H1 (cell line): ENCODE results near the gene CTSW. TPM values are rescaled to one million over a fixed set of nuclear protein-coding genes. Genes with fewer than 3 reads are reported as not detected.

ENCODE experiments used
- BRCA1 ChIP-seq: IDR thresholded peaks from 2 replicates; pipeline ENCODE4 v1.6.1; 2012; ENCODE audit warnings: low read depth, low read length, improper control_type of control experiment
- CHD7 ChIP-seq: fragments of 300-600 bp; sonication (generic); IDR thresholded peaks from 2 replicates; pipeline ENCODE4 v1.7.1; 2012; ENCODE audit warnings: low read length, moderate library complexity, mild to moderate bottlenecking, inconsistent platforms; ENCODE audit not compliant: insufficient replicate concordance
- CTCF ChIP-seq, 3 experiments: IDR thresholded peaks; 1 replicate in 2 of 3; 2 replicates in 1 of 3; pipeline versions ENCODE4 v1.5.1 to v1.6.1; 2011; ENCODE audit warnings: low read length in 3 of 3, mild to moderate bottlenecking in 3 of 3, inconsistent platforms in 2 of 3, low read depth in 1 of 3, moderate library complexity in 1 of 3; ENCODE audit not compliant: insufficient read depth in 1 of 3; ENCODE audit errors: control extremely low read depth in 1 of 3
- GABPA ChIP-seq: IDR thresholded peaks from 2 replicates; pipeline ENCODE4 v1.6.1; 2011; ENCODE audit warnings: mild to moderate bottlenecking, low read length, moderate library complexity, borderline replicate concordance; ENCODE audit not compliant: insufficient read depth
- HDAC6 ChIP-seq: IDR thresholded peaks from one replicate; pipeline ENCODE4 v1.7.1; 2012; ENCODE audit warnings: low read depth, mild to moderate bottlenecking, inconsistent platforms, low read length, moderate library complexity
- KDM4A ChIP-seq: IDR thresholded peaks from one replicate; pipeline ENCODE4 v1.7.1; 2012; ENCODE audit warnings: low read depth, mild to moderate bottlenecking, moderate library complexity, low read length, inconsistent platforms; ENCODE audit not compliant: severe bottlenecking
- KDM5A ChIP-seq: fragments of 200-600 bp; IDR thresholded peaks from 2 replicates; pipeline ENCODE4 v1.7.1; 2012; ENCODE audit warnings: mild to moderate bottlenecking, low read length, inconsistent platforms, mixed read lengths
- POLR2AphosphoS5 ChIP-seq: IDR thresholded peaks from 2 replicates; pipeline ENCODE4 v1.6.1; 2011; ENCODE audit warnings: low read depth, low read length
- TAF1 ChIP-seq: IDR thresholded peaks from 2 replicates; pipeline ENCODE4 v1.6.1; 2011; ENCODE audit warnings: mild to moderate bottlenecking, low read depth, low read length
- polyA plus RNA-seq, 7 experiments: library from polyadenylated mRNA; depleted of rRNA in 3 of 7; stranded (reverse) in 5 of 7; unstranded in 2 of 7; fragments of >200 nt in 5 of 7; fragments of 200-250 nt in 2 of 7; gene quantifications; 1 replicate in 5 of 7; 2 replicates in 1 of 7; 4 replicates in 1 of 7; pipeline versions ENCODE4 v1.2.1 to v1.2.3, GENCODE V29; 2011 to 2013; ENCODE audit warnings: missing spikeins in 2 of 7, mixed read lengths in 2 of 7
- total RNA-seq: library from RNA; stranded (reverse); fragmentation: NEBNext Ultra II Directional; extraction: Animal tissue kit (Norgen Biotek cat#: 25700); gene quantifications from 2 replicates; pipeline ENCODE4 v1.2.1, GENCODE V29; 2021

Gene CTSW
- total and polyA plus RNA-seq, 2 of the 8 experiments (the other 6 are each of a cell fraction or from before 2014, with no cell fraction given), result not detected

- no peak for TF ChIP-seq TAF1
- TF ChIP-seq CTCF (IDR thresholded peaks at IDR 0.05; ENCODE audit: control extremely low read depth in 1 of 3, insufficient read depth in 1 of 3, low read depth in 1 of 3, low read length in 3 of 3), result peak in 2 of 3 experiments; percentile 69 to 88; a peak in 3 of 4 replicates
- no peak for TF ChIP-seq KDM5A
- TF ChIP-seq CHD7, result no peak
- TF ChIP-seq GABPA, result no peak
- TF ChIP-seq KDM4A, result no peak
- peak; percentile 83 for TF ChIP-seq POLR2AphosphoS5
- no peak for TF ChIP-seq BRCA1
- TF ChIP-seq HDAC6, result no peak
Observed at GRCh38 chr11:65851083-65851579, 28.5 kb upstream of the CTSW start (continued).
